HCT116 (cell line): Measurements from ENCODE around the gene SDK2.
A peak's percentile ranks its signal among the peaks of the same experiment; 100 is the strongest.

Source experiments
- ATF3 ChIP-seq: IDR thresholded peaks from 2 replicates; pipeline ENCODE4 v1.6.1; 2012
- CTCF ChIP-seq, 3 experiments: fragments of 200-600 bp in 1 of 3; sonication (generic) in 1 of 3; IDR thresholded peaks in 2 of 3; conservative IDR thresholded peaks in 1 of 3; 2 replicates each; pipeline ENCODE4 v1.5.1; 2012 to 2017; ENCODE audit warnings: low read depth in 2 of 3, low read length in 2 of 3, antibody characterized with exemption in 1 of 3, borderline replicate concordance in 1 of 3, control low read depth in 1 of 3, mild to moderate bottlenecking in 1 of 3, mixed read lengths in 1 of 3, mixed run types in 1 of 3, moderate library complexity in 1 of 3; ENCODE audit not compliant: insufficient read depth in 1 of 3
- EZH2 ChIP-seq: fragments of 200-600 bp; sonication (generic); IDR thresholded peaks from 2 replicates; pipeline ENCODE4 v1.6.1; 2017; ENCODE audit warnings: antibody characterized with exemption, mixed run types
- ZNF274 ChIP-seq: fragments of 200-500 bp; sonication (Bioruptor generic); IDR thresholded peaks from 2 replicates; pipeline ENCODE4 v1.6.1; 2014; ENCODE audit warnings: mild to moderate bottlenecking, low read depth, low read length, inconsistent platforms

- TF ChIP-seq CTCF (IDR thresholded peaks at IDR 0.05 in 2 of 3, conservative IDR thresholded peaks at IDR 0.05 in 1 of 3; ENCODE audit: borderline replicate concordance in 1 of 3, insufficient read depth in 1 of 3, low read depth in 2 of 3, low read length in 2 of 3) (peak; percentile 47 to 54 (median 53); a peak in 4 of 6 replicates), ZNF274 (no peak), ATF3 (no peak), EZH2 (no peak)
These were observed 284.2 kb downstream of the SDK2 start for GRCh38 chr17:73359987-73360410.
